ENCODE measurements around the gene CBLB. TPM values are rescaled to one million over a fixed set of nuclear protein-coding genes. Genes with fewer than 3 reads are reported as not detected.

Gene CBLB
- total and polyA plus RNA-seq, 2 of the 4 experiments (the other 2 are of a cell fraction), result 10.1 to 20.1 TPM

DNA sequence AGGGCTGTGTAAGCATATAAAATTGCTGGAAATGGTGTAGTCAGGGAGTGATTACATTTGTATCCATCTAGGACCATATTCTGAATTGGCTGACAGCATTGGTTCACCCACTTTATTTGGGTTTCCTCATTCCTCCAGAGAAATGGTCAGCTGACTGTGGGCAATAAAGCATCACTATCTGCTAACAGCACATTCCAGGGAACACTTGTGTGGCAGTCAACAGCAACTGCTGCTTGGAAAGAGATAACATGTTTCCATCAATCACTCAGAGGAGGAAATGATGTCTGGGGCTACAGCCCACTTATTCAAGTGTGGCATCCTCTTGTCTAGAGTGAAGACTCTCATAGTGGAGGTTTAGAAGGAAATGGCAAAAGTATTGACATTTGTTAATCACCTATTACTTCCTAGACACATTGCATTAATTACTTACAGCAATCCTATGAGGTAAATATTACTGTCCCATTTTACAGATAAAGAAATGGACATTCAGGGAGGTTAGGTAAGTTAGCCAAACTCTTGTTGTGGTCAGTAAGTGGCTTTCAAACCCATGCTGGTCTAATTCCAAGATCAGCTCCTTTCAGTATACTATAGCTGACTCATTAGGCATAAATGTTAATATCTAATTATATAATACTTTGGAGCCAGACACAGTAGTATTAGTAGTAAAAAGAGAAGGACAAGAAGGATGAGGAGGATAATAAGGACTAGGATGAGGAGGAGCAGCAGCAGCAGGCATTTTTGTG, 254.4 kb downstream of the CBLB start:
- TF ChIP-seq MAZ (IDR thresholded peaks at IDR 0.05; ENCODE audit: borderline replicate concordance, low read depth, low read length) (no peak), CHD1 (IDR thresholded peaks at IDR 0.05; ENCODE audit: low read depth, low read length) (no peak)
- TF ChIP-seq, protein P1, sequence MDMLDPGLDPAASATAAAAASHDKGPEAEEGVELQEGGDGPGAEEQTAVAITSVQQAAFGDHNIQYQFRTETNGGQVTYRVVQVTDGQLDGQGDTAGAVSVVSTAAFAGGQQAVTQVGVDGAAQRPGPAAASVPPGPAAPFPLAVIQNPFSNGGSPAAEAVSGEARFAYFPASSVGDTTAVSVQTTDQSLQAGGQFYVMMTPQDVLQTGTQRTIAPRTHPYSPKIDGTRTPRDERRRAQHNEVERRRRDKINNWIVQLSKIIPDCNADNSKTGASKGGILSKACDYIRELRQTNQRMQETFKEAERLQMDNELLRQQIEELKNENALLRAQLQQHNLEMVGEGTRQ (IDR thresholded peaks at IDR 0.05; ENCODE audit: low read depth, low read length), result peak; percentile 60
- no peaks in the 10 kb centered on the region for H3K36me3 ChIP-seq (ENCODE audit: control insufficient read depth, insufficient read depth, low read length)
- H3K9ac ChIP-seq (ENCODE audit: low read depth, low read length), result no peak overlapping the region
- H2BK15ac ChIP-seq (ENCODE audit: low read depth, low read length), result no peak overlapping the region
- H2AK5ac ChIP-seq (ENCODE audit: low read depth, low read length), result no peak overlapping the region
- H3K23ac ChIP-seq (ENCODE audit: low read depth, low read length), result no peak overlapping the region
- H3K4me1 ChIP-seq (ENCODE audit: control insufficient read depth, insufficient read depth, low read length), result no peaks in the 10 kb centered on the region
- dilution Hi-C loops (cut with HindIII; ENCODE audit: low sequenced_read_pairs, unreplicated experiment), result no loop called here
- ChIA-PET CTCF (no interaction called here), POLR2A (ENCODE audit: unreplicated experiment) (no interaction called here)
- no peak overlapping the region for H2AFZ ChIP-seq (replicated peaks; ENCODE audit: low read length, poor library complexity)
- ATAC-seq (ENCODE audit: low read depth) (peak; percentile 53; the same call in 1 of the 2 replicates), DNase-seq (peak; percentile 52)
- no peak overlapping the region for H3K56ac ChIP-seq (ENCODE audit: extremely low read depth, insufficient read depth, low read length)
- no peaks in the 10 kb centered on the region; the same call in 1 of the 2 replicates for H3K9me1 ChIP-seq (ENCODE audit: insufficient read depth, low read length)
- no peak overlapping the region for H3K4ac ChIP-seq (ENCODE audit: low read depth, low read length)
- H3K14ac ChIP-seq (replicated peaks; ENCODE audit: low read depth, low read length), result no peak overlapping the region
- no peak overlapping the region for H2BK20ac ChIP-seq (ENCODE audit: low read depth, low read length)
- H4K8ac ChIP-seq (ENCODE audit: low read depth in 2 of 2, low read length in 2 of 2), result no peak overlapping the region
- H2BK5ac ChIP-seq (ENCODE audit: low read depth, low read length, poor library complexity, severe bottlenecking), result no peak overlapping the region
- no peak overlapping the region for H2AK9ac ChIP-seq (replicated peaks; ENCODE audit: low read depth, low read length, poor library complexity)
- no peak overlapping the region for H4K91ac ChIP-seq (ENCODE audit: insufficient read depth, low read depth, low read length)
- no TSS peak for BruUV-seq (replicated peaks)
- no peak overlapping the region for H3K27ac ChIP-seq (ENCODE audit: insufficient read depth, low read length)
- H4K5ac ChIP-seq (ENCODE audit: low read depth, low read length), result no peak overlapping the region
- no peaks in the 10 kb centered on the region for H3K79me1 ChIP-seq (ENCODE audit: low read depth in 1 of 2, low read length in 2 of 2)
- no peaks in the 10 kb centered on the region for H3K27me3 ChIP-seq (ENCODE audit: control insufficient read depth, insufficient read depth, low read length)
- H4K20me1 ChIP-seq (ENCODE audit: insufficient read depth, low read length), result no peaks in the 10 kb centered on the region
- no peak overlapping the region for H3K4me2 ChIP-seq (ENCODE audit: low read depth, low read length)
- no peak overlapping the region for H2BK120ac ChIP-seq (ENCODE audit: low read depth, low read length)
- H3K18ac ChIP-seq (ENCODE audit: low read depth, low read length), result no peak overlapping the region
- H3K9me3 ChIP-seq (ENCODE audit: control insufficient read depth, insufficient read depth, low read length), result no peaks in the 10 kb centered on the region
- no peak overlapping the region for H3K4me3 ChIP-seq (ENCODE audit: insufficient read depth, low read depth, low read length)
- in situ Hi-C loops (cut with MboI; ENCODE audit: low sequenced_read_pairs), result no loop called here
- intact Hi-C loops (cut with micrococcal nuclease), result no loop called here
